ENCODE measurements around the gene CCSER2.
"Not testable (repeated sequence)": the region's sequence is repeated elsewhere in the genome, so short reads cannot be mapped to it uniquely, and the experiment has no call there.

Gene CCSER2

GRCh38 chr10:84342584-84342983 is 14.2 kb downstream of the CCSER2 start:
- no peak for ATAC-seq
- TF ChIP-seq, protein P1, sequence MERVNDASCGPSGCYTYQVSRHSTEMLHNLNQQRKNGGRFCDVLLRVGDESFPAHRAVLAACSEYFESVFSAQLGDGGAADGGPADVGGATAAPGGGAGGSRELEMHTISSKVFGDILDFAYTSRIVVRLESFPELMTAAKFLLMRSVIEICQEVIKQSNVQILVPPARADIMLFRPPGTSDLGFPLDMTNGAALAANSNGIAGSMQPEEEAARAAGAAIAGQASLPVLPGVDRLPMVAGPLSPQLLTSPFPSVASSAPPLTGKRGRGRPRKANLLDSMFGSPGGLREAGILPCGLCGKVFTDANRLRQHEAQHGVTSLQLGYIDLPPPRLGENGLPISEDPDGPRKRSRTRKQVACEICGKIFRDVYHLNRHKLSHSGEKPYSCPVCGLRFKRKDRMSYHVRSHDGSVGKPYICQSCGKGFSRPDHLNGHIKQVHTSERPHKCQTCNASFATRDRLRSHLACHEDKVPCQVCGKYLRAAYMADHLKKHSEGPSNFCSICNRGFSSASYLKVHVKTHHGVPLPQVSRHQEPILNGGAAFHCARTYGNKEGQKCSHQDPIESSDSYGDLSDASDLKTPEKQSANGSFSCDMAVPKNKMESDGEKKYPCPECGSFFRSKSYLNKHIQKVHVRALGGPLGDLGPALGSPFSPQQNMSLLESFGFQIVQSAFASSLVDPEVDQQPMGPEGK (CRISPR knock-in tag; IDR thresholded peaks at IDR 0.05; ENCODE audit: borderline replicate concordance) = no peak
- no peak for TF ChIP-seq GLIS3 (CRISPR knock-in tag; IDR thresholded peaks at IDR 0.05)
- TF ChIP-seq, protein P2, sequence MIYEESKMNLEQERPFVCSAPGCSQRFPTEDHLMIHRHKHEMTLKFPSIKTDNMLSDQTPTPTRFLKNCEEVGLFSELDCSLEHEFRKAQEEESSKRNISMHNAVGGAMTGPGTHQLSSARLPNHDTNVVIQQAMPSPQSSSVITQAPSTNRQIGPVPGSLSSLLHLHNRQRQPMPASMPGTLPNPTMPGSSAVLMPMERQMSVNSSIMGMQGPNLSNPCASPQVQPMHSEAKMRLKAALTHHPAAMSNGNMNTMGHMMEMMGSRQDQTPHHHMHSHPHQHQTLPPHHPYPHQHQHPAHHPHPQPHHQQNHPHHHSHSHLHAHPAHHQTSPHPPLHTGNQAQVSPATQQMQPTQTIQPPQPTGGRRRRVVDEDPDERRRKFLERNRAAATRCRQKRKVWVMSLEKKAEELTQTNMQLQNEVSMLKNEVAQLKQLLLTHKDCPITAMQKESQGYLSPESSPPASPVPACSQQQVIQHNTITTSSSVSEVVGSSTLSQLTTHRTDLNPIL (CRISPR knock-in tag; IDR thresholded peaks at IDR 0.05; ENCODE audit: low read depth) = no peak
- no peak for TF ChIP-seq TCF4 (CRISPR knock-in tag; IDR thresholded peaks at IDR 0.05; ENCODE audit: borderline replicate concordance)
- TF ChIP-seq ZNF565 (CRISPR knock-in tag; conservative IDR thresholded peaks at IDR 0.05; ENCODE audit: low read depth) = no peak
- TF ChIP-seq, protein P3, sequence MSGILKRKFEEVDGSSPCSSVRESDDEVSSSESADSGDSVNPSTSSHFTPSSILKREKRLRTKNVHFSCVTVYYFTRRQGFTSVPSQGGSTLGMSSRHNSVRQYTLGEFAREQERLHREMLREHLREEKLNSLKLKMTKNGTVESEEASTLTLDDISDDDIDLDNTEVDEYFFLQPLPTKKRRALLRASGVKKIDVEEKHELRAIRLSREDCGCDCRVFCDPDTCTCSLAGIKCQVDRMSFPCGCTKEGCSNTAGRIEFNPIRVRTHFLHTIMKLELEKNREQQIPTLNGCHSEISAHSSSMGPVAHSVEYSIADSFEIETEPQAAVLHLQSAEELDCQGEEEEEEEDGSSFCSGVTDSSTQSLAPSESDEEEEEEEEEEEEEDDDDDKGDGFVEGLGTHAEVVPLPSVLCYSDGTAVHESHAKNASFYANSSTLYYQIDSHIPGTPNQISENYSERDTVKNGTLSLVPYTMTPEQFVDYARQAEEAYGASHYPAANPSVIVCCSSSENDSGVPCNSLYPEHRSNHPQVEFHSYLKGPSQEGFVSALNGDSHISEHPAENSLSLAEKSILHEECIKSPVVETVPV (CRISPR knock-in tag; IDR thresholded peaks at IDR 0.05) = no peak
- no peak for TF ChIP-seq CSDC2 (CRISPR knock-in tag; IDR thresholded peaks at IDR 0.05)
- no peak for TF ChIP-seq ISL1 (CRISPR knock-in tag; IDR thresholded peaks at IDR 0.05)
- TF ChIP-seq ZNF8 (CRISPR knock-in tag; IDR thresholded peaks at IDR 0.05) = no peak
- no peak for TF ChIP-seq RARB (CRISPR knock-in tag; IDR thresholded peaks at IDR 0.05)
- no peak for TF ChIP-seq OSR1 (CRISPR knock-in tag; IDR thresholded peaks at IDR 0.05)
- TF ChIP-seq, protein P4, sequence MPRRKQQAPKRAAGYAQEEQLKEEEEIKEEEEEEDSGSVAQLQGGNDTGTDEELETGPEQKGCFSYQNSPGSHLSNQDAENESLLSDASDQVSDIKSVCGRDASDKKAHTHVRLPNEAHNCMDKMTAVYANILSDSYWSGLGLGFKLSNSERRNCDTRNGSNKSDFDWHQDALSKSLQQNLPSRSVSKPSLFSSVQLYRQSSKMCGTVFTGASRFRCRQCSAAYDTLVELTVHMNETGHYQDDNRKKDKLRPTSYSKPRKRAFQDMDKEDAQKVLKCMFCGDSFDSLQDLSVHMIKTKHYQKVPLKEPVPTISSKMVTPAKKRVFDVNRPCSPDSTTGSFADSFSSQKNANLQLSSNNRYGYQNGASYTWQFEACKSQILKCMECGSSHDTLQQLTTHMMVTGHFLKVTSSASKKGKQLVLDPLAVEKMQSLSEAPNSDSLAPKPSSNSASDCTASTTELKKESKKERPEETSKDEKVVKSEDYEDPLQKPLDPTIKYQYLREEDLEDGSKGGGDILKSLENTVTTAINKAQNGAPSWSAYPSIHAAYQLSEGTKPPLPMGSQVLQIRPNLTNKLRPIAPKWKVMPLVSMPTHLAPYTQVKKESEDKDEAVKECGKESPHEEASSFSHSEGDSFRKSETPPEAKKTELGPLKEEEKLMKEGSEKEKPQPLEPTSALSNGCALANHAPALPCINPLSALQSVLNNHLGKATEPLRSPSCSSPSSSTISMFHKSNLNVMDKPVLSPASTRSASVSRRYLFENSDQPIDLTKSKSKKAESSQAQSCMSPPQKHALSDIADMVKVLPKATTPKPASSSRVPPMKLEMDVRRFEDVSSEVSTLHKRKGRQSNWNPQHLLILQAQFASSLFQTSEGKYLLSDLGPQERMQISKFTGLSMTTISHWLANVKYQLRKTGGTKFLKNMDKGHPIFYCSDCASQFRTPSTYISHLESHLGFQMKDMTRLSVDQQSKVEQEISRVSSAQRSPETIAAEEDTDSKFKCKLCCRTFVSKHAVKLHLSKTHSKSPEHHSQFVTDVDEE (CRISPR knock-in tag; IDR thresholded peaks at IDR 0.05) = no peak
- no peak for TF ChIP-seq ZNF70 (CRISPR knock-in tag; IDR thresholded peaks at IDR 0.05)
- no peak for TF ChIP-seq BACH2 (CRISPR knock-in tag; IDR thresholded peaks at IDR 0.05; ENCODE audit: borderline replicate concordance)

GRCh38 chr10:84343831-84344230 is 15.4 kb downstream of the CCSER2 start:
- no peak for ATAC-seq
- TF ChIP-seq, protein P3 (CRISPR knock-in tag; IDR thresholded peaks at IDR 0.05) = no peak
- peak; percentile 39 for TF ChIP-seq ISL1 (CRISPR knock-in tag; IDR thresholded peaks at IDR 0.05)

DNA sequence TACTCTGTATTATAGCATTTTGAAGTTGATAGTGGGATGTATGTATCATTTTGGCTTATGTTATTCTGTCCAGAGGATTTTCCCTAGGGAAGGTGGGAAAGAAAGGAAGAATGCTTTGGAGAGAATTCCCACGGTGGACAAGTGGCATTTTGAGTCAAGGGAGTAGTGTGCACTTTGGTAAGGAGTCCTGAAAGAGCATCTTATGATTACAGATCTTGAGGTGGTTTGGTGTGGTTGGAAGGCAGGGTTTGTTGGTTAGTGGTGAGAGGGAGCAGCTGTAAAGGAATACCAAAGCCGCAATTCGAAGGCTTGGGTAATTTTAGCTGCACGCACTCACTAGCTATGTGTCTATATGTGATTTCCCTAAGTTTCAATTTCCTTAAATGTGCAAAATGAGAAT is 16.1 kb downstream of the CCSER2 start:
- TF ChIP-seq PPARA (CRISPR knock-in tag; IDR thresholded peaks at IDR 0.05; ENCODE audit: borderline replicate concordance) (no peak), ISL1 (CRISPR knock-in tag; IDR thresholded peaks at IDR 0.05) (no peak), TOX (CRISPR knock-in tag; IDR thresholded peaks at IDR 0.05; ENCODE audit: borderline replicate concordance) (no peak), ESRRG (CRISPR knock-in tag; IDR thresholded peaks at IDR 0.05) (no peak), OSR1 (CRISPR knock-in tag; IDR thresholded peaks at IDR 0.05) (no peak), SNAI2 (CRISPR knock-in tag; IDR thresholded peaks at IDR 0.05) (no peak), CSDC2 (CRISPR knock-in tag; IDR thresholded peaks at IDR 0.05) (no peak), BACH2 (CRISPR knock-in tag; IDR thresholded peaks at IDR 0.05; ENCODE audit: borderline replicate concordance) (no peak), ARNTL (CRISPR knock-in tag; IDR thresholded peaks at IDR 0.05; ENCODE audit: borderline replicate concordance, low read depth) (no peak), ZNF565 (CRISPR knock-in tag; conservative IDR thresholded peaks at IDR 0.05; ENCODE audit: low read depth) (no peak), GLIS3 (CRISPR knock-in tag; IDR thresholded peaks at IDR 0.05) (no peak), ZFP30 (CRISPR knock-in tag; IDR thresholded peaks at IDR 0.05) (no peak), ZFP3 (CRISPR knock-in tag; IDR thresholded peaks at IDR 0.05) (no peak)
- TF ChIP-seq, protein P3 (CRISPR knock-in tag; IDR thresholded peaks at IDR 0.05) = no peak
- TF ChIP-seq, protein P4 (CRISPR knock-in tag; IDR thresholded peaks at IDR 0.05) = no peak
- ATAC-seq = no peak

DNA sequence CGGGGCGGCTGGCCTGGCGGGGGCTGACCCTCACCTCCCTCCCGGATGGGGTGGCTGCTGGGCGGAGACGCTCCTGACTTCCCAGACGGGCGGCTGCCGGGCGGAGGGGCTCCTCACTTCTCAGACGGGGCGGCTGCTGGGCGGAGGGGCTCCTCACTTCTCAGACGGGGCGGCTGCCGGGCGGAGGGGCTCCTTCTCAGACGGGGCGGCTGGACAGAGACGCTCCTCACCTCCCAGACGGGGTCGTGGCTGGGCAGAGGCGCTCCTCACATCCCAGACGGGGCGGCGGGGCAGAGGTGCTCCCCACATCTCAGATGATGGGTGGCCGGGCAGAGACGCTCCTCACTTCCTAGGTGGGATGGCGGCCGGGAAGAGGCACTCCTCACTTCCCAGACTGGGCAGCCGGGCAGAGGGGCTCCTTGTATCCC is 19.2 kb downstream of the CCSER2 start:
- not testable (repeated sequence) for ATAC-seq

All from SK-N-SH treated with all-trans-retinoic acid at 6 μM for 48 hours (cell line).